ENCODE data around the gene B9D1. TPM values are rescaled to one million over a fixed set of nuclear protein-coding genes. Genes with fewer than 3 reads are reported as not detected.
A peak's percentile ranks its signal among the peaks of the same experiment; 100 is the strongest.

Gene B9D1
- total and polyA plus RNA-seq, 7 donors, result 6.6 to 22.4 (median 15.2) TPM

DNA sequence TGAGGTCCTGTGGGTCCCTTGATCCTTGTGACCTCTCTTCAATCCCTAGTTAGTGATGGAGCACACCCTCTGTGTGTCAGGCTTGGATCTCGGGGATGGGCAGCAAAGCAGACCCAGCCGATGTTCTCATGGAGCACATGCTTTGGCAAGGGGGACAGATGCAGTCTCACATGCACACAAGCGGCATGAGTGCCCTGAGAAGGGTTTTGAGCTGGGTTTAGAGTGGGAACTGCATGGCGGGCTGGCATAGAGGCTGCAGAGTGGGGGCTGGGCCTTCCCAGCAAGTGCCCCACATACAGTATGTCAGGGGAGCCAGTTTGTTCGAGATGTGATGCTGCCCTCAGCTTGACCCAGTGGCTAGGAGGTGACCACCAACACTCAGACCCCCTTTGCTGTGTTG, 41.6 kb downstream of the B9D1 start:
- H3K27me3 ChIP-seq, result no peaks in the 10 kb centered on the region
- H3K4me3 ChIP-seq, result no peak overlapping the region
- intact Hi-C loops (cut with DNase I), result no loop called here
- DNase-seq, result peak; percentile 47
- WGBS, 2 donors, result 92% methylated on average over 5 of the region's 5 CpGs
- TF ChIP-seq POLR2AphosphoS5 (IDR thresholded peaks at IDR 0.05) (no peak), CTCF (IDR thresholded peaks at IDR 0.05) (no peak)
- H3K9me3 ChIP-seq, result no peaks in the 10 kb centered on the region
- H3K27ac ChIP-seq, result no peak overlapping the region
- peaks cover 0 to 12% (median 6%) of the 10 kb centered on the region in 4 donors for H3K4me1 ChIP-seq
- H3K36me3 ChIP-seq, result peaks cover 0 to 16% (median 5%) of the 10 kb centered on the region in 4 donors

DNA sequence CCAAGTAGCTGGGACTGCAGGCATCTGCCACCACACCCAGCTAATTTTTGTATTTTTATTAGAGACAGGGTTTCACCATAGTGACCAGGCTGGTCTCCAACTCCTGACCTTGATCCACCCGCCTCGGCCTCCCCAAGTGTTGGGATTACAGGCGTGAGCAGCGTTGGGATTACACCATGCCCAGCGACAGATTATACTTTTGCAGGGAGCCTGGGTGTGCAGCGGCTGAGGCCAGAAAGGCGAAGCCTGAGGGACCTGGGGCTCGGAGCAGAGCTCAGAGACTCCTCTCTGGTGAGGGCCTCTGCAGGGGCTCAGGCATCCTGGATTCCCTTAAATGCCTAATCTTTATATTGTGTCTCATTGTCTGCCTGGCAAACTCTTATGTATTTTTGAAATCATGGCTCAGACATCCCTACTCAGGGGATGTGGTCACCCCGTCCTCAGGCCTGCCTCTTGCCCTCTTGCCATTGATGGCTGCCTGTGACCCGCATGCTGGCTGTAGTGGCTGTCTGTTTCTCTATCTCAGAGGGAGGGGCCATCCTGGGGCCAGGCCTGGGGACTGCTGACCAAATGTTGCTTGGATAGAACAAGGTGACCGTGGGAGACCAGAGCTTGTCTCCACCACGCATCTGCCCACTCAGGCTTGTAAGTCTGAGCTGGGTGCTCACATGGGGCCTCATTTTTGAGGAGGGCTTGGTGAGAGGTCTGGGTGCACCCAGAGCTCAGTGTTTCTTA, 42.6 kb downstream of the B9D1 start:
- Histone ChIP-seq H3K4me1 (peaks cover 0 to 12% (median 6%) of the 10 kb centered on the region in 4 donors), H3K9me3 (no peaks in the 10 kb centered on the region), H3K4me3 (no peak overlapping the region), H3K27ac (no peak overlapping the region), H3K27me3 (no peaks in the 10 kb centered on the region), H3K36me3 (peaks cover 0 to 16% (median 5%) of the 10 kb centered on the region in 4 donors)
- DNase-seq, result peak; percentile 58
- no peak for TF ChIP-seq CTCF (IDR thresholded peaks at IDR 0.05)
- TF ChIP-seq EP300 (IDR thresholded peaks at IDR 0.05), result no peak
- TF ChIP-seq POLR2AphosphoS5 (IDR thresholded peaks at IDR 0.05), result no peak
- no peak for TF ChIP-seq POLR2A (IDR thresholded peaks at IDR 0.05)
- intact Hi-C loops (cut with DNase I), result no loop called here
- WGBS, 2 donors, result 89 to 96% methylated on average over 12 of the region's 12 CpGs

DNA sequence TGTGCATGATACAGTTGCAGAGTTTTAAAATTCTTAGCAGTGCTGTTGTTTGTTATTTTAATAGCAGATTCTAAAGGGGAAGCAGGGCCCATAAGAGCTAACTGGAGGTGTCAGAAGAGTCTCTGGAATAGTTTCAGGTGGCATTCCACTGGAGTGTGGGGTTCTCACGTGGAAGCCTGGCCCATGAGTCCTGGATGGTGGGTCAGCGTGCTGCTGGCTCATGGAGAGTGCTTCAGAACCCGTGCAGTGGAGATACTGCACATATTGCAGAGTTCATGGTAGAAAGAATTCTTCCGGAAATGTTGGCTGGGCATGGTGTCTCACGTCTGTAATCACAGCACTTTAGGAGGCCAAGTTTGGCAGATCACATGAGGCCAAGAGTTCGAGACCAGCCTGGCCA, 43.9 kb downstream of the B9D1 start:
- no peaks in the 10 kb centered on the region for H3K27me3 ChIP-seq
- peaks cover 0 to 22% (median 13%) of the 10 kb centered on the region in 4 donors for H3K36me3 ChIP-seq
- H3K27ac ChIP-seq, result no peak overlapping the region
- peaks cover 0 to 20% (median 6%) of the 10 kb centered on the region in 4 donors for H3K4me1 ChIP-seq
- 89 to 90% methylated on average over 6 of the region's 6 CpGs for WGBS, 2 donors
- TF ChIP-seq EP300 (IDR thresholded peaks at IDR 0.05) (no peak), POLR2AphosphoS5 (IDR thresholded peaks at IDR 0.05) (no peak), CTCF (IDR thresholded peaks at IDR 0.05) (no peak), POLR2A (IDR thresholded peaks at IDR 0.05) (no peak)
- peak; percentile 38 for DNase-seq
- H3K4me3 ChIP-seq, result no peak overlapping the region
- intact Hi-C loops (cut with DNase I), result no loop called here
- H3K9me3 ChIP-seq, result no peaks in the 10 kb centered on the region

- Histone ChIP-seq H3K36me3 (peaks cover 4 to 31% (median 24%) of the 10 kb centered on the region in 4 donors), H3K4me3 (no peak overlapping the region), H3K27ac (peak overlapping the region; percentile 40 to 59 (median 49)), H3K4me1 (peaks cover 0 to 27% (median 6%) of the 10 kb centered on the region in 4 donors), H3K9me3 (no peaks in the 10 kb centered on the region), H3K27me3 (no peaks in the 10 kb centered on the region)
- TF ChIP-seq POLR2AphosphoS5 (IDR thresholded peaks at IDR 0.05), result peak in 2 of 4 donors; percentile 33 to 41
- no peak for TF ChIP-seq EP300 (IDR thresholded peaks at IDR 0.05)
- no peak for TF ChIP-seq POLR2A (IDR thresholded peaks at IDR 0.05)
- peak in 1 of 4 experiments; percentile 13 for TF ChIP-seq CTCF (IDR thresholded peaks at IDR 0.05)
- intact Hi-C loops (cut with DNase I), result no loop called here
- 34 to 57% methylated on average over 19 of the region's 19 CpGs for WGBS, 2 donors
- peak; percentile 90 for DNase-seq
These were observed 45.0 kb downstream of the B9D1 start for GRCh38 chr17:19317359-19318095.

All from sigmoid colon (tissue), 7 donors.